Measurements from ENCODE around the gene WDFY3. TPM values are rescaled to one million over a fixed set of nuclear protein-coding genes. Genes with fewer than 3 reads are reported as not detected.

Gene WDFY3
- total RNA-seq, 1 experiment from 2014 or later = 42.7 TPM

DNA sequence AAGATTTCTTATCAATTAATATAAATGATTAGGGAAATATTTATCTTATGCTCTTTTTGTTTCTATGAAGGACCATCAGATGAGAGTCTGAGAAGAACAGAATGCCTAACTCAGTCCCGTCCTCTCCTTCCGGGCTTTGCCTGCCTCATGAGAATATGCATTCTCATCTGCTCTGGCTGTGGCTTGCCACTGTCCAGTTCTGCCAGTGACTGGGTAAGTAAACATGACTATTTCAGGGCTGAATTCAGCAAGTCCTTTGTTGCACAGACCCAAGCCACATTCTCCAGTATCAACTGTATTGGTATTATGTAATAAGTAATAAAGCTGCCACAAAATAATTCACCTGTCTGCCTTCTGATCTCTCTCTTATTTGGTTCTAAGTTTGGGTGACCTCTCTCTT, 110.7 kb downstream of the WDFY3 start:
- Mint-ChIP-seq H3K36me3 (ENCODE audit: insufficient read depth, unreplicated experiment) (peaks cover 6% of the 10 kb centered on the region), H3K4me3 (ENCODE audit: unreplicated experiment) (no peak overlapping the region), H3K27ac (ENCODE audit: unreplicated experiment) (no peak overlapping the region), H3K9me3 (ENCODE audit: unreplicated experiment) (no peaks in the 10 kb centered on the region), H3K27me3 (ENCODE audit: insufficient read depth, unreplicated experiment) (no peaks in the 10 kb centered on the region), H3K4me1 (ENCODE audit: low read depth, unreplicated experiment) (peaks cover 13% of the 10 kb centered on the region)
- no peak overlapping the region for H3K4me3 ChIP-seq (ENCODE audit: low read depth, low read length)
- CTCF ChIA-PET = no interaction called here
- TF ChIP-seq, protein P1, sequence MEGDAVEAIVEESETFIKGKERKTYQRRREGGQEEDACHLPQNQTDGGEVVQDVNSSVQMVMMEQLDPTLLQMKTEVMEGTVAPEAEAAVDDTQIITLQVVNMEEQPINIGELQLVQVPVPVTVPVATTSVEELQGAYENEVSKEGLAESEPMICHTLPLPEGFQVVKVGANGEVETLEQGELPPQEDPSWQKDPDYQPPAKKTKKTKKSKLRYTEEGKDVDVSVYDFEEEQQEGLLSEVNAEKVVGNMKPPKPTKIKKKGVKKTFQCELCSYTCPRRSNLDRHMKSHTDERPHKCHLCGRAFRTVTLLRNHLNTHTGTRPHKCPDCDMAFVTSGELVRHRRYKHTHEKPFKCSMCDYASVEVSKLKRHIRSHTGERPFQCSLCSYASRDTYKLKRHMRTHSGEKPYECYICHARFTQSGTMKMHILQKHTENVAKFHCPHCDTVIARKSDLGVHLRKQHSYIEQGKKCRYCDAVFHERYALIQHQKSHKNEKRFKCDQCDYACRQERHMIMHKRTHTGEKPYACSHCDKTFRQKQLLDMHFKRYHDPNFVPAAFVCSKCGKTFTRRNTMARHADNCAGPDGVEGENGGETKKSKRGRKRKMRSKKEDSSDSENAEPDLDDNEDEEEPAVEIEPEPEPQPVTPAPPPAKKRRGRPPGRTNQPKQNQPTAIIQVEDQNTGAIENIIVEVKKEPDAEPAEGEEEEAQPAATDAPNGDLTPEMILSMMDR (IDR thresholded peaks at IDR 0.05; ENCODE audit: insufficient read depth in 1 of 2, low read depth in 1 of 2, low read length in 1 of 2, severe bottlenecking in 1 of 2, unreplicated experiment in 1 of 2) = no peak
- no peaks in the 10 kb centered on the region for H3K36me3 ChIP-seq (ENCODE audit: control insufficient read depth, insufficient read depth, low read length)
- H3K9me3 ChIP-seq = no peaks in the 10 kb centered on the region
- POLR2A ChIA-PET = no interaction called here
- no peak for DNase-seq
- no peaks in the 10 kb centered on the region for H3K27me3 ChIP-seq (replicated peaks; ENCODE audit: control insufficient read depth, insufficient read depth, low read length)
- intact Hi-C loops (cut with micrococcal nuclease; ENCODE audit: unreplicated experiment) = no loop called here
- H3K4me1 ChIP-seq = no peaks in the 10 kb centered on the region
- BruUV-seq (replicated peaks) = no TSS peak

DNA sequence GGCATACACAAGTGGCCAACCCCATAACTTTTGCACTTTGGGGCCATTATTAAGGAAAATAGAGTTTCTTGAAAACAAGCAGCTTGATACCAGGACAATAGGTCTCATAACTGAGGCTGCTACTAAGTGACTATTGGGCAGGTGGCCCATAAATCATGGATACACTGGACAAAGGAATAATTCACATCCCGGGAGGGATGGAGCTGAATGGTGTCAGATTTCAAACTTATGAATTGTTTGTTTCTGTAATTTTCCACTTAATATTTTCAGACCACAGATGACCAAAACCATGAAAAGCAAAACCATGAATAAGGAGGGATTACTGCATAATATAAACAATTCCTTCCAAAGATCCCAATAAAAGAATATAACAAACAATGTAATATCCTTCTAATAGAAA, 114.4 kb downstream of the WDFY3 start:
- no peak overlapping the region for H3K4me3 ChIP-seq (ENCODE audit: low read depth, low read length)
- POLR2A ChIA-PET = no interaction called here
- no peaks in the 10 kb centered on the region for H3K27me3 ChIP-seq (replicated peaks; ENCODE audit: control insufficient read depth, insufficient read depth, low read length)
- H3K9me3 ChIP-seq = no peaks in the 10 kb centered on the region
- H3K4me1 ChIP-seq = no peaks in the 10 kb centered on the region
- no TSS peak for BruUV-seq (replicated peaks)
- TF ChIP-seq, protein P1 (IDR thresholded peaks at IDR 0.05; ENCODE audit: insufficient read depth in 1 of 2, low read depth in 1 of 2, low read length in 1 of 2, severe bottlenecking in 1 of 2, unreplicated experiment in 1 of 2) = no peak
- H3K27me3 Mint-ChIP-seq (ENCODE audit: insufficient read depth, unreplicated experiment) = no peaks in the 10 kb centered on the region
- no peaks in the 10 kb centered on the region for H3K9me3 Mint-ChIP-seq (ENCODE audit: unreplicated experiment)
- peaks cover 7% of the 10 kb centered on the region for H3K4me1 Mint-ChIP-seq (ENCODE audit: low read depth, unreplicated experiment)
- H3K36me3 ChIP-seq (ENCODE audit: control insufficient read depth, insufficient read depth, low read length) = no peaks in the 10 kb centered on the region
- DNase-seq = no peak
- H3K36me3 Mint-ChIP-seq (ENCODE audit: insufficient read depth, unreplicated experiment) = peaks cover 9% of the 10 kb centered on the region
- intact Hi-C loops (cut with micrococcal nuclease; ENCODE audit: unreplicated experiment) = no loop called here
- CTCF ChIA-PET = no interaction called here
- H3K27ac Mint-ChIP-seq (ENCODE audit: unreplicated experiment) = no peak overlapping the region
- no peak overlapping the region for H3K4me3 Mint-ChIP-seq (ENCODE audit: unreplicated experiment)

DNA sequence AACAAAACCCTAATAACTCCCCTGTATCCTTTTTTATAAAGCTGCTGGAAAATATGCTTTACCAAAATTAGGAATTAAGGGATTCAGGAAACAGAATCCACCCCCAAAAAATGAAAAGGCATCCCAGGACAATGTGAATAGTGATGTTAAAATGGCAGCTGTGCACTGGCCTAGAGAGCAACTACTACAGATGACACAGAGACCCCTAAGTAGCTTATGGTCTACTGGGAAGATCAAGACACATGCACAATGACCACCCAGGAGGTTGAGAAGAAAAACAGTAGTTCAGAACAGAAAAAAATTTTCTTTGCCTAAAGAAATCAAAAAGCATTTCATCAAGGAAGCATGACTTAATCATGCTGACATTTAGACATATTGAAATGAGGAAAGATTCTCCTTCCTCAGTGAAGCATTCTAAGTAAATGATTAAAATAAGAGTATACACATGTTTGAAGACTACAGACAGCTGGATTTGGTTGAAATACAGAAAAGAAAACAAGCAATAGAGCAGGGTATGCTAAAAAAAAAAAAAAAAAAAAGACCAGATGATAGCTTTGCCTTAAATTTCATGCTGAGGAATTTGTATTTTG, 117.3 kb downstream of the WDFY3 start:
- Mint-ChIP-seq H3K36me3 (ENCODE audit: insufficient read depth, unreplicated experiment) (peaks cover 16% of the 10 kb centered on the region), H3K4me3 (ENCODE audit: unreplicated experiment) (no peak overlapping the region), H3K27me3 (ENCODE audit: insufficient read depth, unreplicated experiment) (no peaks in the 10 kb centered on the region), H3K27ac (ENCODE audit: unreplicated experiment) (no peak overlapping the region), H3K4me1 (ENCODE audit: low read depth, unreplicated experiment) (no peaks in the 10 kb centered on the region), H3K9me3 (ENCODE audit: unreplicated experiment) (no peaks in the 10 kb centered on the region)
- Histone ChIP-seq H3K9me3 (no peaks in the 10 kb centered on the region), H3K4me3 (ENCODE audit: low read depth, low read length) (no peak overlapping the region), H3K4me1 (no peaks in the 10 kb centered on the region), H3K27me3 (replicated peaks; ENCODE audit: control insufficient read depth, insufficient read depth, low read length) (no peaks in the 10 kb centered on the region), H3K36me3 (ENCODE audit: control insufficient read depth, insufficient read depth, low read length) (no peaks in the 10 kb centered on the region)
- CTCF ChIA-PET = no interaction called here
- POLR2A ChIA-PET = no interaction called here
- TF ChIP-seq, protein P1 (IDR thresholded peaks at IDR 0.05; ENCODE audit: insufficient read depth in 1 of 2, low read depth in 1 of 2, low read length in 1 of 2, severe bottlenecking in 1 of 2, unreplicated experiment in 1 of 2) = no peak
- BruUV-seq (replicated peaks) = no TSS peak
- no peak for DNase-seq
- intact Hi-C loops (cut with micrococcal nuclease; ENCODE audit: unreplicated experiment) = no loop called here
